GOT3 (cell line): ENCODE data around the gene FUNDC2.
A peak's percentile ranks its signal among the peaks of the same experiment; 100 is the strongest.
"Not testable (repeated sequence)": the region's sequence is repeated elsewhere in the genome, so short reads cannot be mapped to it uniquely, and the experiment has no call there.

Source experiments
- DNase-seq: peaks from one replicate; lab custom pipeline; 2025; ENCODE audit warnings: mixed read lengths; lab: John Stamatoyannopoulos, UW

FUNDC2 gene

GRCh38 chrX:155026727-155027508 is at the start of gene FUNDC2:
Gene FUNDC2 (plus strand): TSS chrX:155026844. CDS start chrX:155026939, 95 bp downstream.
- DNase-seq: peak; percentile 71

GRCh38 chrX:154979629-154980028 is 47.0 kb upstream of the FUNDC2 start:
- DNase-seq: no peak

- peak; percentile 7 for DNase-seq
These were observed 46.1 kb upstream of the FUNDC2 start for GRCh38 chrX:154980330-154981115.

- no peak for DNase-seq
These were observed 45.6 kb upstream of the FUNDC2 start for GRCh38 chrX:154981116-154981411.

- DNase-seq: no peak
These were observed 39.6 kb upstream of the FUNDC2 start for GRCh38 chrX:154986826-154987575.

GRCh38 chrX:154987940-154988339 is 38.7 kb upstream of the FUNDC2 start:
- DNase-seq: no peak

GRCh38 chrX:154988719-154989118 is 37.9 kb upstream of the FUNDC2 start:
- DNase-seq: no peak

GRCh38 chrX:154990496-154990895 is 36.1 kb upstream of the FUNDC2 start:
- no peak for DNase-seq

GRCh38 chrX:154991039-154991438 is 35.6 kb upstream of the FUNDC2 start:
- no peak for DNase-seq

- DNase-seq: no peak
These were observed 35.2 kb upstream of the FUNDC2 start for GRCh38 chrX:154991476-154991875.

GRCh38 chrX:154998204-154998880 is 28.3 kb upstream of the FUNDC2 start:
- DNase-seq: no peak

- no peak for DNase-seq
These were observed 25.8 kb upstream of the FUNDC2 start for GRCh38 chrX:155000841-155001240.

GRCh38 chrX:155001873-155002272 is 24.8 kb upstream of the FUNDC2 start:
- no peak for DNase-seq

GRCh38 chrX:155005190-155005589 is 21.5 kb upstream of the FUNDC2 start:
- no peak for DNase-seq

GRCh38 chrX:155006379-155006778 is 20.3 kb upstream of the FUNDC2 start:
- DNase-seq: not testable (repeated sequence)

- DNase-seq: not testable (repeated sequence)
These were observed 19.6 kb upstream of the FUNDC2 start for GRCh38 chrX:155006913-155007671.

- not testable (repeated sequence) for DNase-seq
These were observed 18.1 kb upstream of the FUNDC2 start for GRCh38 chrX:155008578-155008977.

GRCh38 chrX:155009994-155010472 is 16.6 kb upstream of the FUNDC2 start:
- DNase-seq: no peak

GRCh38 chrX:155020591-155020990 is 6.1 kb upstream of the FUNDC2 start:
- no peak for DNase-seq

GRCh38 chrX:155022585-155022984 is 4.1 kb upstream of the FUNDC2 start, which contains the start of gene F8:
Gene F8 (minus strand): TSS chrX:155022723. CDS start chrX:155022552, 171 bp downstream.
- DNase-seq: no peak
